ENCODE data around the gene ALDOA. TPM values are rescaled to one million over a fixed set of nuclear protein-coding genes. Genes with fewer than 3 reads are reported as not detected.

ALDOA gene
- total RNA-seq = 528 and 721 TPM in 2 replicates

GRCh38 chr16:30065102-30065942 lies at the start of gene ALDOA:
Gene ALDOA (plus strand): TSS chr16:30065760. CDS start chr16:30066898, 1,138 bp downstream.

DNA sequence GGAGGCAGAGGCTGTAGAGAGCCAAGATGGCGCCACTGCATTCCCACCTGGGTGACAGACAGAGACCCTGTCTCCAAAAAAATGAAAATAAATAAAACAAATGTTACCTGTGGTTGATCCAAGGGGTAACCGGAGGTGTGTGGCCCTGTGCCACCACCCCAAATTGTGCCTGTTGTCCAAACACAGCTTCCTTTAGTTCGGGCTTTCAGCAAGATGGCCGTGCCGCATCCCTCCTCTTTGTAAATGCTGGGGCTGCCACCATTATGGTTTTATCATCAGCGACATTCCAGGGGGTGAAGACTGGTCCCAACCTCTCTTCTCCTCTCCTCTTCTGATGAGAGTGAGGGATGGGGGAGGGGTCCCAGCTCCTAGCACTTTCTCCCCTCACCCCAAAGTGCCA lies 42.7 kb upstream of the ALDOA start, which contains the start of gene C16orf92:
Gene C16orf92 (plus strand): TSS at position 312 of the 400 bp plus-strand sequence. CDS start 143 bp downstream, outside the sequence.

DNA sequence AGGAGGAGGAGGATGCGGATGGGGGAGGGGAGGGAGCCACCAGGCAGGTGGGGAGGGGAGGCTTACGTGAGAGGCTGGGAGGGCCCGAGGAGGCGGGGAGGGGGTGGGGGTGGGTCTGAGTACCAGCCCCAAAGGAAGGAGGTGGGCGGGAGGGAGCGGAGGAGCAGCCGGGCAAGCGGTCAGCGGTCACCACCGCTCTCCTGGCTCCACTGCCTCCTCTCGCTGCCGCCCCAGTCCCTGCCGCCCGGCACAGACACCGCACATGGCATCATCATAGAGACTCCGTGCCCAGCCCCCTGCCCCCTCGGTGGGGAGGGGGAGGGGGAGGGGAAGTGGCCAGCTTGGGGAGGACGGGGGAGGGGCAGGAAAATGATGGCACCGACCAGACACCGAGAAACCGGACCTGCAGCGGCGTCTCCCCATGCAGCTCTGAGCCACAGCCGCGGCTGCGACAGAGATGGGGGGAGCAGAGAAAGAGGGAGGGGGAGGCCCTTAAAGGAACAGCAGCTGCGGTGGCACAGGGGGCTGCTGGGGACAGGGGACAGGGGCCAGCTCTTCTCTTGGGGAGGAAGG lies 34.6 kb upstream of the ALDOA start, which contains the start of gene TLCD3B:
Gene TLCD3B (minus strand): TSS at position 431 of the 573 bp plus-strand sequence. CDS start 744 bp downstream, outside the sequence.

GRCh38 chr16:30075503-30076275 lies 10.1 kb downstream of the ALDOA start, which contains the start of gene PPP4C:
Gene PPP4C (plus strand): TSS chr16:30075994. CDS start chr16:30076378, 384 bp downstream.

GRCh38 chr16:30091474-30092372 lies 26.2 kb downstream of the ALDOA start, which contains the start of gene TBX6:
Gene TBX6 (minus strand): TSS chr16:30091924. CDS start chr16:30091193, 731 bp downstream.

DNA sequence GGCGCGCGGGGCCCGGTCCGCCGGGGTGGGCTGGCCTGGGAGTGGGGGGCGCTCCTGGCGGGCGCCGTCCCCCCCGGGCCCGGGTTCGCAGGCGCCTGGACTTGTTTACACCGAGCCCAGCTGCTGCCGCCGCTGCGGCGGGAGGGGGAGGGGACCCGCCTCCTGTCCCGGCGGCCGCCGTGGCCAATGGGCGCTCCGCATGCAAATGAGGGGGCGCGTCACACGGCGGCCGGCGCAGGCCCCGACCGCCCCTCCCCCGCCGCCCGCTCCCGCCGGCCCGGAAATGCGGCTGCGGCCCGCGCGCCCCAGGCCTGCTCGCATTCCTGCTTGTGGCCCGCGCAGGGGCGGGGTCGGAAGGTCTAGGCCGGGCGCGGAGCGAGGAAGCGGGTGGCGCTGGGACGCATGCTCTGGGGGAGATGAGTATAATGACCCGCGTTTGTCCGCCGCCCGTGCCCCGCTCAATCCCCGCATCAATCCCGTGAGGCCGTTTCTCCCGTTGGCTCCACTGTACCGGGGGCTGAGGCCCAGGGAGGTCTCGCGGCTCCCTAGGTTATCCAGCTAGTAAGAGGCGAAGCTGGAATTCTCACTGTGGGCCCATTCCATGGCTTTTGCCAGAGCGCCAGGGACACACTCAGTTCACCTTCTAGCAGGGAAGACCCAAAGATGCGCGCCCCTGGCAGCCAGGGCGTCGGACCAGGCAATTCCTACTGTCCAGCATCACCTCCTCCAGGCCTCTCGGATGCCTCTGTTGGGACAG lies 30.7 kb downstream of the ALDOA start, which contains the start of gene YPEL3:
Gene YPEL3 (minus strand): TSS at position 109 of the 757 bp plus-strand sequence. CDS start 731 bp downstream, outside the sequence.

GRCh38 chr16:30113031-30113710 lies 47.6 kb downstream of the ALDOA start, which contains the start of gene GDPD3:
Gene GDPD3 (minus strand): TSS chr16:30113537. CDS start chr16:30113478, 59 bp downstream.

Other genes with a start within 250 kb of the ALDOA start
- gene PAGR1, start 249.6 kb upstream of the ALDOA start, total RNA-seq = 21.1 and 30.1 TPM in 2 replicates
- 413 and 417 TPM in 2 replicates for gene MVP, start 245.3 kb upstream of the ALDOA start, total RNA-seq
- 59.4 and 102 TPM in 2 replicates for gene CDIPT, start 202.5 kb upstream of the ALDOA start, total RNA-seq
- 2.1 and 10.0 TPM in 2 replicates for gene SEZ6L2, start 166.2 kb upstream of the ALDOA start, total RNA-seq
- gene ASPHD1, start 165.3 kb upstream of the ALDOA start, total RNA-seq = 9.1 and 9.4 TPM in 2 replicates
- 13.2 and 14.3 TPM in 2 replicates for gene KCTD13, start 139.5 kb upstream of the ALDOA start, total RNA-seq
- 49.6 and 86.6 TPM in 2 replicates for gene TMEM219, start 103.7 kb upstream of the ALDOA start, total RNA-seq
- gene TAOK2, start 91.9 kb upstream of the ALDOA start, total RNA-seq = 56.2 and 62.0 TPM in 2 replicates
- gene HIRIP3, start 70.1 kb upstream of the ALDOA start, total RNA-seq = 9.0 and 15.5 TPM in 2 replicates
- 17.2 and 47.3 TPM in 2 replicates for gene INO80E, start 69.5 kb upstream of the ALDOA start, total RNA-seq
- 0.22 and 0.62 TPM in 2 replicates for gene DOC2A, start 54.7 kb upstream of the ALDOA start, total RNA-seq
- gene C16orf92, start 42.6 kb upstream of the ALDOA start, total RNA-seq = not detected in 2 replicates
- gene TLCD3B, start 34.5 kb upstream of the ALDOA start, total RNA-seq = 0.22 TPM in 1 of 2 replicates, not detected in the other
- 226 and 306 TPM in 2 replicates for gene PPP4C, start 10.2 kb downstream of the ALDOA start, total RNA-seq
- gene TBX6, start 26.2 kb downstream of the ALDOA start, total RNA-seq = 0.11 and 0.12 TPM in 2 replicates
- gene YPEL3, start 30.5 kb downstream of the ALDOA start, total RNA-seq = 4.6 and 5.5 TPM in 2 replicates
- gene GDPD3, start 47.8 kb downstream of the ALDOA start, total RNA-seq = 0.55 and 1.1 TPM in 2 replicates
- gene MAPK3, start 57.5 kb downstream of the ALDOA start, total RNA-seq = 28.6 and 32.9 TPM in 2 replicates
- 2.7 and 2.9 TPM in 2 replicates for gene CORO1A, start 117.8 kb downstream of the ALDOA start, total RNA-seq
- gene BOLA2B, start 127.9 kb downstream of the ALDOA start, total RNA-seq = 67.1 and 198 TPM in 2 replicates
- gene SLX1A, start 128.1 kb downstream of the ALDOA start, total RNA-seq = 19.5 and 27.0 TPM in 2 replicates
- gene SULT1A3, start 133.5 kb downstream of the ALDOA start, total RNA-seq = 3.4 and 4.5 TPM in 2 replicates
- 0.33 and 0.75 TPM in 2 replicates for gene NPIPB13, start 182.7 kb downstream of the ALDOA start, total RNA-seq